Activated naive CD8-positive, alpha-beta T cell treated with anti-CD3 and anti-CD28 coated beads for 36 hours (primary cell): ENCODE measurements around the gene ATXN1L. TPM values are rescaled to one million over a fixed set of nuclear protein-coding genes. Genes with fewer than 3 reads are reported as not detected.
"Not testable (repeated sequence)": the region's sequence is repeated elsewhere in the genome, so short reads cannot be mapped to it uniquely, and the experiment has no call there.

Source experiments
- DNase-seq: peaks from one replicate; pipeline ENCODE4 v3.0.0; 2021
- H3K27ac Mint-ChIP-seq: one replicate; pipeline ENCODE4 v1.8.0; 2022; ENCODE audit warnings: mild to moderate bottlenecking, moderate library complexity, mixed read lengths
- H3K27me3 Mint-ChIP-seq: one replicate; pipeline ENCODE4 v1.8.0; 2022; ENCODE audit warnings: mild to moderate bottlenecking, mixed read lengths
- H3K36me3 Mint-ChIP-seq: one replicate; pipeline ENCODE4 v1.8.0; 2021; ENCODE audit warnings: mild to moderate bottlenecking, mixed read lengths
- H3K4me1 Mint-ChIP-seq: one replicate; pipeline ENCODE4 v1.8.0; 2021; ENCODE audit warnings: mixed read lengths
- H3K4me3 Mint-ChIP-seq: one replicate; pipeline ENCODE4 v1.8.0; 2022; ENCODE audit warnings: mild to moderate bottlenecking, moderate library complexity, mixed read lengths
- H3K9me3 Mint-ChIP-seq: one replicate; pipeline ENCODE4 v1.8.0; 2022; ENCODE audit warnings: mixed read lengths
- total RNA-seq, 2 experiments: library from RNA; stranded (reverse); gene quantifications; one replicate each; pipeline ENCODE4 v1.2.3, GENCODE V29; 2021

Gene ATXN1L
- total RNA-seq, result 10 to 100 TPM; 13.4 to 15.3 TPM

- H3K4me1 Mint-ChIP-seq, result peaks cover 30% of the 10 kb centered on the region
- peak; percentile 96 for DNase-seq
- peak within 1 kb of the TSS; percentile 94 for H3K27ac Mint-ChIP-seq
- no peaks in the 10 kb centered on the region for H3K27me3 Mint-ChIP-seq
- no peaks in the 10 kb centered on the region for H3K9me3 Mint-ChIP-seq
- H3K4me3 Mint-ChIP-seq, result peak within 1 kb of the TSS; percentile 90
- peaks cover 17% of the 10 kb centered on the region for H3K36me3 Mint-ChIP-seq
Measured at GRCh38 chr16:71845639-71846430, at the start of gene ATXN1L. Gene ATXN1L (plus strand): TSS chr16:71845976. CDS start chr16:71849741, 3,765 bp downstream.

DNA sequence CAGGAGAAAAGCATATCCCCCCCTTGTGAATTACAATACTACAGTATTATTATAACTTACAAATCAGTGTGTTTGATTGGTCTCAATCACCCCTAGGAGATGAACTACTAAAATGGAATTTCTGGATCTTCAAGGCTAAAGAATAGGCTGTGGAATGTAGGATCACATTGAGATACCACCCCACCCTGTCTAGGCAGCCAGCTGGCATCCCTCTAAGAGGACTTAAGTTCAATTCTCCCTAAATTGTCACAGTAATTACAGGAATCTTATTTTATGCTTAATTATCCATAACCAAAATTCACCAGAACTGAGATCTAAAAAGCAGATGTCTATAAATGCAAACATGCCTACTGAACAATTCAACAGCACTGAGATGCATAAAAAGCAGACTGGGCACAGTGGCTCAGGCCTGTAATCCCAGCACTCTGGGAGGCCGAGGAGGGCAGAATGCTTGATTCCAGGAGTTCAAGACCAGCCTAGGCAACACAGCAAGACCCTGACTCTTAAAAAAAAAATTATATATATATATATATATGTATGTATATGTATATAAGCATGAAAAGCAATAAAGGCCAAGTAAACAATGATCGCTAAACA is 49.2 kb upstream of the ATXN1L start:
- no peak for DNase-seq
- peak overlapping the region; percentile 11 for H3K27ac Mint-ChIP-seq
- no peaks in the 10 kb centered on the region for H3K27me3 Mint-ChIP-seq
- H3K9me3 Mint-ChIP-seq, result no peaks in the 10 kb centered on the region
- H3K36me3 Mint-ChIP-seq, result peaks cover 21% of the 10 kb centered on the region
- H3K4me1 Mint-ChIP-seq, result peaks cover 47% of the 10 kb centered on the region
- no peak overlapping the region for H3K4me3 Mint-ChIP-seq

DNA sequence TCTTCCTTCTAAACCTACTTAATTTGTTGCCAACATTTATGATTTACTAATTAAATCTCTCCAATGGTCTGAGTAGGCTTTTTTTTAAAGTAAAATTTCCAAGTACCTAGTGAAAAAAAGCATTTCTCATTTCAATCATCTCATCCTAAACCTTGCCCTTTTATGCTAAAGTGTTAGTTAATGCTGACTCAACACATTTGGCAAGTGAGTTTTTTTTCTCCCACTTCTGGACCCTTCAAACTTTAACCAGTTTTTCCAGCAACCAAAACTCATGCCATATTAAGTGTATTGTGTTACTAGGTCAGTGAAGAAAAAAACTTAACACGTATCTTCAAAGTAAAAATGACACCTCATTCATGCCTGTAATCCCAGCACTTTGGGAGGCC is 42.5 kb upstream of the ATXN1L start:
- H3K9me3 Mint-ChIP-seq, result no peaks in the 10 kb centered on the region
- H3K4me3 Mint-ChIP-seq, result no peak overlapping the region
- peaks cover 31% of the 10 kb centered on the region for H3K4me1 Mint-ChIP-seq
- H3K27me3 Mint-ChIP-seq, result no peaks in the 10 kb centered on the region
- no peak for DNase-seq
- H3K36me3 Mint-ChIP-seq, result peaks cover 18% of the 10 kb centered on the region
- peak overlapping the region; percentile 58 for H3K27ac Mint-ChIP-seq

- H3K36me3 Mint-ChIP-seq, result peaks cover 13% of the 10 kb centered on the region
- no peaks in the 10 kb centered on the region for H3K27me3 Mint-ChIP-seq
- H3K4me1 Mint-ChIP-seq, result peaks cover 34% of the 10 kb centered on the region
- no peaks in the 10 kb centered on the region for H3K9me3 Mint-ChIP-seq
- peak overlapping the region; percentile 100 for H3K27ac Mint-ChIP-seq
- H3K4me3 Mint-ChIP-seq, result peak overlapping the region; percentile 94
- DNase-seq, result no peak
Measured at GRCh38 chr16:71807905-71808592, 37.7 kb upstream of the ATXN1L start.

- H3K4me1 Mint-ChIP-seq, result peaks cover 29% of the 10 kb centered on the region
- DNase-seq, result peak; percentile 91
- H3K4me3 Mint-ChIP-seq, result peak within 1 kb of the TSS; percentile 94
- peak within 1 kb of the TSS; percentile 100 for H3K27ac Mint-ChIP-seq
- no peaks in the 10 kb centered on the region for H3K27me3 Mint-ChIP-seq
- H3K9me3 Mint-ChIP-seq, result no peaks in the 10 kb centered on the region
- peaks cover 9% of the 10 kb centered on the region for H3K36me3 Mint-ChIP-seq
Measured at GRCh38 chr16:71808593-71809459, 37.0 kb upstream of the ATXN1L start, which contains the start of gene AP1G1. Gene AP1G1 (minus strand): TSS chr16:71808834. CDS start chr16:71789479, 19,355 bp downstream.

DNA sequence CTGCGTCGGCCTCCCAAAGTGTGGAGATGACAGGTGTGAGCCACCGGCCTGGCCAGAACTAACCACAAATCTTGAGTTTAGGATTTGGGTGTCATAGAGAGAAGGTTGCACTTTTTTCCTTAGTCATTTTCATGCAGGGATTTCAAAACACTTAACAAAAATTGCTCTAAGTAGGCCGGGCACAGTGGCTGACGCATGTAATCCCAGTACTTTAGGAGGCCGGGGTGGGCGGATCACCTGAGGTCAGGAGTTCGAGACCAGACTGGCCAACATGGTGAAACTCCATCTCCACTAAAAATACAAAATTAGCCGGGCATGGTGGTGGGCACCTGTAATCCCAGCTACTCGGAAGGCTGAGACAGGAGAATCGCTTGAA is 35.6 kb upstream of the ATXN1L start:
- H3K27me3 Mint-ChIP-seq, H3K36me3 Mint-ChIP-seq, DNase-seq, H3K9me3 Mint-ChIP-seq: not testable (repeated sequence)
- Mint-ChIP-seq H3K4me3 (peak overlapping the region; percentile 94), H3K4me1 (peaks cover 25% of the 10 kb centered on the region), H3K27ac (peak overlapping the region; percentile 100)

GRCh38 chr16:71811261-71811803 is 34.4 kb upstream of the ATXN1L start:
- Mint-ChIP-seq H3K36me3 (peaks cover 9% of the 10 kb centered on the region), H3K27me3 (no peaks in the 10 kb centered on the region), H3K27ac (no peak overlapping the region), H3K4me3 (no peak overlapping the region), H3K9me3 (no peaks in the 10 kb centered on the region), H3K4me1 (peaks cover 22% of the 10 kb centered on the region)
- no peak for DNase-seq

DNA sequence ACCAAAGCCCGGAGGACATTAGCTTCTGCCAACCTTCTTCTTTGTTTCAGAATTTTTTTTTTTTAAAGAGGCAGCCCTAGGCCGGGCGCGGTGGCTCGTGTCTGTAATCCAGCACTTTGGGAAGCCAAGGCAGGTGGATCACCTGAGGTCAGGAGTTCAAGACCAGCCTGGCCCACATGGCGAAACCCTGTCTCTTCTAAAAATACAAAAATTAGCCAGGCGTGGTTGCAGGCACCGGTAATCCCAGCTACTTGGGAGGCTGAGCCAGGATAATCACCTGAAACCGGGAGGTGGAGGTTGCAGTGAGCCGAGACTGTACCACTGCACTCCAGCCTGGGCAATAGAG is 28.6 kb upstream of the ATXN1L start:
- H3K9me3 Mint-ChIP-seq, H3K4me3 Mint-ChIP-seq, H3K27ac Mint-ChIP-seq, H3K36me3 Mint-ChIP-seq, H3K27me3 Mint-ChIP-seq, DNase-seq, H3K4me1 Mint-ChIP-seq: not testable (repeated sequence)

DNA sequence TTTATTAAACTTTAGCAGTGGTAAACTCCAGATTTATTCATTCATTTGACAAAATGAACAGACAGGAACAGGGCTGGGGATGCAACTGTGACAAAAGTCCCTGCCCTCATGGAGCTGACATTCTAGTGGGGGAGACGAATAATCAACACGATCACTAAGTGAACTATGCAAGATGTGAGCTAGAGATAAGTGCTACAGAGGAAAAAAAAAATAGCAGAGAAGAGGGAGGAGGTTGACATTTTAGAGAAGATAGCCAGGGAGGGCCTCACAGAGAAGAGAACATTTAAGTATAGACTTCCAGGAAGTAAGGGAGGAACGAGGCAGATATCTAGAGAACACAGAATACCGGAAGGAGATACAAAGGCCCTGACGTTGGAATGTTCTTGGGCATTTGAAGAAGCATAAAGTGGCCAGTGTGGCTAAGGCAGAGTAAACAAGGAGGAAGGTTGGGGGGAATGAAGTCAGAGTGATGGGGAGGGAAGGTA is 19.2 kb upstream of the ATXN1L start:
- Mint-ChIP-seq H3K36me3 (no peaks in the 10 kb centered on the region), H3K27ac (no peak overlapping the region), H3K9me3 (no peaks in the 10 kb centered on the region), H3K4me1 (no peaks in the 10 kb centered on the region), H3K4me3 (no peak overlapping the region), H3K27me3 (no peaks in the 10 kb centered on the region)
- DNase-seq, result no peak

DNA sequence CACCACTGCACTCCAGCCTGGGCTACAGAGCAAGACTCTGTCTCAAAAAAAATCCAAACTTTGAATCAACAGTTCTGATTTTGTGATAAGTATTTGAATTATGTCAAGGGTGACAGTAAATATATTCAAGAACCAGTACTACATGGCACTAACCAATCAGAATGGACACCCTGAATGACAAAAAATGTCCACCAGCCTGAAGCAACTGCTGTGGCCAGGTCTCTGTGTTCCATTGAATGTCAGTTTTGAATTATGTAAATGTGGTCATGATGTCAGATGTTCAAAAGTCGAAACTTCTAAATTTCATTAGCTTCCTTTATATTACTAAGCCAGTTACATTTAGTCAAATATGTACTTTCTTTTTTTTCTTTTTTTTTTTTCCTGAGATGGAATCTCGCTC is 15.4 kb upstream of the ATXN1L start:
- no peaks in the 10 kb centered on the region for H3K36me3 Mint-ChIP-seq
- no peak overlapping the region for H3K27ac Mint-ChIP-seq
- H3K9me3 Mint-ChIP-seq, result no peaks in the 10 kb centered on the region
- H3K27me3 Mint-ChIP-seq, result no peaks in the 10 kb centered on the region
- H3K4me3 Mint-ChIP-seq, result no peak overlapping the region
- DNase-seq, result no peak
- no peaks in the 10 kb centered on the region for H3K4me1 Mint-ChIP-seq

GRCh38 chr16:71831698-71832097 is 14.1 kb upstream of the ATXN1L start:
- DNase-seq, H3K27ac Mint-ChIP-seq, H3K4me3 Mint-ChIP-seq, H3K9me3 Mint-ChIP-seq, H3K4me1 Mint-ChIP-seq, H3K36me3 Mint-ChIP-seq, H3K27me3 Mint-ChIP-seq: not testable (repeated sequence)

GRCh38 chr16:71832112-71832511 is 13.7 kb upstream of the ATXN1L start:
- H3K36me3 Mint-ChIP-seq, H3K27ac Mint-ChIP-seq, H3K27me3 Mint-ChIP-seq, DNase-seq, H3K9me3 Mint-ChIP-seq, H3K4me1 Mint-ChIP-seq, H3K4me3 Mint-ChIP-seq: not testable (repeated sequence)

DNA sequence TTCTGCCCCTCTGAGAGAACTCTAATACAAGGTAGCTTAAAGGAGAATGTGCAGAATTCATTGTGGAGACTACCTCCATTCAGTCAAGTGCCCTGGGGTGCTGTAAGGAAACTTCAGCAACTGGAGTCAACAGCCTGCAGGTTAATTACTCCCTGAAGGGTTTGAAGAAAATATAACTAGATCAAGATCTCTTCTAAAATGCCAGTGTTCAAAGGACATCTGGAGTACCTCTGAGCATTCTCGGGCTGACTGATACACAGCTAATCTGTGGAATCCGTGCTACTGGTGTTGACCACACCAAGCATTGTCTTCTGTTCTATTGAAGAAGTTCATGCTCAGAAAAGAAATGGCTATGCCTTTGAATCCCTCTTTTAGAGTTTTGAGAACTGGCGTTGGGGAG is 11.5 kb upstream of the ATXN1L start:
- Mint-ChIP-seq H3K27ac (no peak overlapping the region), H3K4me3 (no peak overlapping the region), H3K9me3 (no peaks in the 10 kb centered on the region), H3K27me3 (no peaks in the 10 kb centered on the region), H3K4me1 (no peaks in the 10 kb centered on the region), H3K36me3 (no peaks in the 10 kb centered on the region)
- DNase-seq, result no peak

GRCh38 chr16:71837150-71837549 is 8.6 kb upstream of the ATXN1L start:
- no peaks in the 10 kb centered on the region for H3K36me3 Mint-ChIP-seq
- H3K9me3 Mint-ChIP-seq, result no peaks in the 10 kb centered on the region
- no peak overlapping the region for H3K4me3 Mint-ChIP-seq
- peaks cover 4% of the 10 kb centered on the region for H3K4me1 Mint-ChIP-seq
- no peak overlapping the region for H3K27ac Mint-ChIP-seq
- no peaks in the 10 kb centered on the region for H3K27me3 Mint-ChIP-seq
- DNase-seq, result no peak
